Measurements from ENCODE around the gene PERM1. TPM values are rescaled to one million over a fixed set of nuclear protein-coding genes. Genes with fewer than 3 reads are reported as not detected.

The PERM1 gene
- total RNA-seq, 2 donors from 2014 or later: not detected

DNA sequence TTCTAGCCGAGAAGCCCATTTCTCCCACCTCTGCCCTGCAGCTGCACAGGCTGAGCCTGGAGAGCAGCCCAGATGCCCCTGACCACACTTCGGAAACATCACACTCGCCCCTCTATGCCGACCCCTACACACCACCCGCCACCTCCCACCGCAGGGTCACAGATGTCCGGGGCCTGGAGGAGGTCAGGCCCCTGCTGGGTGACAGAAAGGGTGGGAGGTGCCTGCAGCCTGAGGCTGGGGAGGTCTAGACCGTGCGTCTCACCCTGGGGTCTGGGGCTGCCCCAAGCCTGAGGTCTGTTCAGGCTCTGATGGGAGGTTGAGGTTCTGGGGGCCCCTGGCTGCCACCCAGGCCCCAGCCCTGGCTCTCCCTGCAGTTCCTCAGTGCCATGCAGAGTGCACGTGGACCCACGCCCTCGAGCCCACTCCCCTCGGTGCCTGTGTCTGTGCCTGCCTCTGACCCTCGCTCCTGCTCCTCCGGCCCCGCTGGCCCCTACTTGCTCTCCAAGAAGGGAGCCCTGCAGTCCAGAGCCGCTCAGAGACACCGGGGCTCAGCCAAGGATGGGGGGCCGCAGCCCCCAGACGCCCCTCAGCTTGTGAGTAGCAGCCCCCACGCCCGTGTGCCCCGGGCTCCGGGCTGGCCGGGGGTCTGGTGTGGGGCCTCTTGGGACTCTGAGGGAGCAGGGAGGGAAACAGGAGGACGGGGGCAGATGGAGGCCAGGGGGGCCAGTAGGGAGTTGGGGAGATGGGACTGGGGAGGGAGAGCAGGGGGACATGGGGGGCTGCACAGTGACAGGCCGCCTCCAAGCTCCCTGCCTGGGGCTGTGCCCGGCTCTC lies 8.2 kb downstream of the PERM1 start:
- Mint-ChIP-seq H3K36me3 (ENCODE audit: low read depth) (peaks cover 3% of the 10 kb centered on the region), H3K4me1 (no peaks in the 10 kb centered on the region), H3K27me3 (ENCODE audit: insufficient read depth) (peaks cover 32% of the 10 kb centered on the region), H3K4me3 (no peak overlapping the region), H3K9me3 (peaks cover 5% of the 10 kb centered on the region), H3K27ac (no peak overlapping the region)
- no peaks in the 10 kb centered on the region for H3K4me1 ChIP-seq (ENCODE audit: control insufficient read depth, insufficient read depth, low read length)
- 87 to 89% methylated on average over 19 to 28 of the region's 28 CpGs for WGBS, 2 experiments (ENCODE audit: insufficient coverage in 1 of 2, insufficient read length in 1 of 2)
- TF ChIP-seq, protein P1, sequence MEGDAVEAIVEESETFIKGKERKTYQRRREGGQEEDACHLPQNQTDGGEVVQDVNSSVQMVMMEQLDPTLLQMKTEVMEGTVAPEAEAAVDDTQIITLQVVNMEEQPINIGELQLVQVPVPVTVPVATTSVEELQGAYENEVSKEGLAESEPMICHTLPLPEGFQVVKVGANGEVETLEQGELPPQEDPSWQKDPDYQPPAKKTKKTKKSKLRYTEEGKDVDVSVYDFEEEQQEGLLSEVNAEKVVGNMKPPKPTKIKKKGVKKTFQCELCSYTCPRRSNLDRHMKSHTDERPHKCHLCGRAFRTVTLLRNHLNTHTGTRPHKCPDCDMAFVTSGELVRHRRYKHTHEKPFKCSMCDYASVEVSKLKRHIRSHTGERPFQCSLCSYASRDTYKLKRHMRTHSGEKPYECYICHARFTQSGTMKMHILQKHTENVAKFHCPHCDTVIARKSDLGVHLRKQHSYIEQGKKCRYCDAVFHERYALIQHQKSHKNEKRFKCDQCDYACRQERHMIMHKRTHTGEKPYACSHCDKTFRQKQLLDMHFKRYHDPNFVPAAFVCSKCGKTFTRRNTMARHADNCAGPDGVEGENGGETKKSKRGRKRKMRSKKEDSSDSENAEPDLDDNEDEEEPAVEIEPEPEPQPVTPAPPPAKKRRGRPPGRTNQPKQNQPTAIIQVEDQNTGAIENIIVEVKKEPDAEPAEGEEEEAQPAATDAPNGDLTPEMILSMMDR (conservative IDR thresholded peaks at IDR 0.05): no peak
- H3K4me3 ChIP-seq (ENCODE audit: low read length): no peak overlapping the region
- H3K9ac ChIP-seq (ENCODE audit: extremely low read depth, low read length, poor library complexity, severe bottlenecking): no peak overlapping the region
- DNase-seq: no peak
- no peaks in the 10 kb centered on the region for H3K9me3 ChIP-seq (ENCODE audit: control insufficient read depth, low read length)
- H3K27ac ChIP-seq (ENCODE audit: low read depth, low read length): no peak overlapping the region
- H3K27me3 ChIP-seq (ENCODE audit: control insufficient read depth, insufficient read depth, low read length, poor library complexity, severe bottlenecking): peaks cover 37% of the 10 kb centered on the region
- H3K36me3 ChIP-seq (ENCODE audit: control insufficient read depth, insufficient read depth, low read length): no peaks in the 10 kb centered on the region

DNA sequence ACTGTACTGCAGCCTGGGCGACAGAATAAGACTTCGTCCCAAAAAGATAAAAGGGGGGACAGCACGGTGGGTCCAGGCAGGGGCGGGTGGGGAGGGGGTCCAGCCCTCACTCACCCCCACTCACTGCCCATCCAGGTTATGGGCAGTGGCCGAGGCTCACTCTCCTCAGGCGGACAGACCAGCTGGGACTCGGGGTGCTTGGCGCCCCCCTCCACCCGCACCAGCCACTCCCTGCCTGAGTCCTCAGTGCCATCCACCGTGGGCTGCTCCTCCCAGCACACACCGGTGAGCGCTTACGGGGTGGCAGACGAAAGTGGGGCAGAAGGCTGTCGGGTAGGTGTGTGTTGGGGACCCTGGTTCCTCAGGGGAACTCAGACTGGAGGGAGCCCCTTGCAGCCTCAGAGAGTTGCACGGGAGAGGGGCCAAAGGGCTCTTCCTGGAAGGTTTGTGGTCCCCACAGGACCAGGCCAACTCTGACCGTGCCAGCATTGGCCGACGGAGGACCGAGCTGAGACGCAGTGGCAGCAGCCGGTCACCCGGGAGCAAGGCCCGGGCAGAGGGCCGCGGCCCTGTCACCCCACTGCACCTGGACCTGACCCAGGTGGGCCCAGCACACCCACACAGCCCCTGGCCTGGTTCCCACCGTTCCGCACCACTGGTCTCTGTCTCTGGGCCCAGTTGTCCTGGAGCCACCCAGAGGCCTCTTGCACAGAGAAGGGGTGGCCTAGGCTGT lies 9.0 kb downstream of the PERM1 start:
- H3K4me1 ChIP-seq (ENCODE audit: control insufficient read depth, insufficient read depth, low read length): no peaks in the 10 kb centered on the region
- no peak overlapping the region for H3K9ac ChIP-seq (ENCODE audit: extremely low read depth, low read length, poor library complexity, severe bottlenecking)
- no peaks in the 10 kb centered on the region for H3K9me3 Mint-ChIP-seq
- WGBS, 2 experiments (ENCODE audit: insufficient coverage in 1 of 2, insufficient read length in 1 of 2): 84 to 91% methylated on average over 15 to 28 of the region's 28 CpGs
- no peaks in the 10 kb centered on the region for H3K36me3 ChIP-seq (ENCODE audit: control insufficient read depth, insufficient read depth, low read length)
- no peaks in the 10 kb centered on the region for H3K36me3 Mint-ChIP-seq (ENCODE audit: low read depth)
- no peaks in the 10 kb centered on the region for H3K4me1 Mint-ChIP-seq
- peaks cover 45% of the 10 kb centered on the region for H3K27me3 ChIP-seq (ENCODE audit: control insufficient read depth, insufficient read depth, low read length, poor library complexity, severe bottlenecking)
- no peak overlapping the region for H3K4me3 ChIP-seq (ENCODE audit: low read length)
- no peak overlapping the region for H3K27ac ChIP-seq (ENCODE audit: low read depth, low read length)
- no peak overlapping the region for H3K4me3 Mint-ChIP-seq
- peaks cover 35% of the 10 kb centered on the region for H3K27me3 Mint-ChIP-seq (ENCODE audit: insufficient read depth)
- no peaks in the 10 kb centered on the region for H3K9me3 ChIP-seq (ENCODE audit: control insufficient read depth, low read length)
- no peak for DNase-seq
- TF ChIP-seq, protein P1 (conservative IDR thresholded peaks at IDR 0.05): no peak
- H3K27ac Mint-ChIP-seq: no peak overlapping the region

DNA sequence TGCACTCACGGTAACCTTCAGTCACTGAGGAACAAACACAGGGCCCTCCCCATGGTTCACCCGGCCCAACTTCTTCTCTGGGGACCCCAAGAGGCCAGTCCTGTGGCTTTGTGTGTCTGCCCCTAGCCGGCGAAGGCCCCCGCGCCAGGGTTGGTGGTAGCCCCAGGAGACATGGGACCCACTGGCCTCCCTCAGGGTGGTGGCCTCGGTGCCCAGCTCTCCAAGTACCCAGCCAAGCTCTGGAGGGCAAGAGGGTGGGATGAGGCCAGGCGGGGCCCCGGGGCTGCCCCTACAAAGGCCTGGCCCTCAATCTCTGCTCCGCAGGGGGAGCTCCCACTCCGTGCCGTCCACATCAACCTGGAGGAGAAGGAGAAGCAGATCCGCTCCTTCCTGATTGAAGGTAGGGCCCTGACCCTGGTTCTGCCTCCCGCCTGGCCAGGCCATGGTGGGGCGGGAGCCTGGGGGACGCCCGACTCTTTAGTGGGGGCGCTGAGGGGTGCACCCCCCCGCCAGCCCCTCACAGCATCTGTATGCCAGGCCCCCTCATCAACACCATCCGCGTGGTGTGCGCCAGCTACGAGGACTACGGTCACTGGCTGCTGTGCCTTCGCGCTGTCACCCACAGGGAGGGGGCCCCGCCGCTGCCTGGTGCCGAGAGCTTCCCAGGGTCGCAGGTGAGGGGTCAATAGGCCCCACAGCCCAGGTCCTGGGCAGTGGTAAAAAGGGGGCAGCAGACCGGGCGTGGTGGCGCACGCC lies 10.0 kb downstream of the PERM1 start:
- Histone ChIP-seq H3K27ac (ENCODE audit: low read depth, low read length) (no peak overlapping the region), H3K4me3 (ENCODE audit: low read length) (no peak overlapping the region), H3K4me1 (ENCODE audit: control insufficient read depth, insufficient read depth, low read length) (no peaks in the 10 kb centered on the region), H3K9ac (ENCODE audit: extremely low read depth, low read length, poor library complexity, severe bottlenecking) (no peak overlapping the region), H3K27me3 (ENCODE audit: control insufficient read depth, insufficient read depth, low read length, poor library complexity, severe bottlenecking) (peaks cover 54% of the 10 kb centered on the region), H3K36me3 (ENCODE audit: control insufficient read depth, insufficient read depth, low read length) (no peaks in the 10 kb centered on the region), H3K9me3 (ENCODE audit: control insufficient read depth, low read length) (no peaks in the 10 kb centered on the region)
- Mint-ChIP-seq H3K4me3 (no peak overlapping the region), H3K4me1 (no peaks in the 10 kb centered on the region), H3K9me3 (no peaks in the 10 kb centered on the region), H3K27ac (no peak overlapping the region), H3K36me3 (ENCODE audit: low read depth) (no peaks in the 10 kb centered on the region), H3K27me3 (ENCODE audit: insufficient read depth) (peaks cover 45% of the 10 kb centered on the region)
- no peak for DNase-seq
- WGBS, 2 experiments (ENCODE audit: insufficient coverage in 1 of 2, insufficient read length in 1 of 2): 92% methylated on average over 20 to 34 of the region's 34 CpGs
- TF ChIP-seq, protein P1 (conservative IDR thresholded peaks at IDR 0.05): no peak
